Transverse colon (tissue), 4 donors: Measurements from ENCODE around the gene KIF1C. TPM values are rescaled to one million over a fixed set of nuclear protein-coding genes. Genes with fewer than 3 reads are reported as not detected.

Source experiments
- DNase-seq: peaks from one replicate; pipeline ENCODE4 v3.0.0-alpha.2; 2019
- H3K27ac ChIP-seq, 4 donors: fragments of 200-600 bp; sonication (generic); 2 replicates each; pipeline ENCODE4 v1.5.1; 2016 to 2018; ENCODE audit warnings: inconsistent platforms in 4 of 4
- H3K27me3 ChIP-seq: fragments of 200-600 bp; sonication (generic); 2 replicates; pipeline ENCODE4 v1.5.1; 2017; ENCODE audit warnings: inconsistent platforms
- H3K36me3 ChIP-seq, 4 donors: fragments of 200-600 bp; sonication (generic); 2 replicates each; pipeline ENCODE4 v1.5.1; 2017 to 2019; ENCODE audit warnings: inconsistent platforms in 4 of 4
- H3K4me1 ChIP-seq, 4 donors: fragments of 200-600 bp; sonication (generic); 2 replicates each; pipeline ENCODE4 v1.5.1; 2017 to 2020; ENCODE audit warnings: inconsistent platforms in 4 of 4
- H3K4me3 ChIP-seq, 4 donors: fragments of 200-600 bp; sonication (generic); 1 replicate in 1 of 4; 2 replicates in 3 of 4; pipeline versions ENCODE4 v1.5.1 to v1.6.1; 2017 to 2019; ENCODE audit warnings: inconsistent platforms in 4 of 4
- H3K9me3 ChIP-seq, 2 donors: fragments of 200-600 bp; sonication (generic); 2 replicates each; pipeline ENCODE4 v1.5.1; 2017 to 2019; ENCODE audit warnings: inconsistent platforms in 2 of 2
- EP300 ChIP-seq: sonication (generic); formaldehyde crosslinking; IDR thresholded peaks from one replicate; pipeline ENCODE4 v1.6.1; 2017; ENCODE audit warnings: antibody characterized with exemption, low read depth
- POLR2A ChIP-seq: fragments of 450-650 bp; IDR thresholded peaks from one replicate; pipeline ENCODE4 v1.6.1; 2016; ENCODE audit warnings: antibody characterized with exemption, mild to moderate bottlenecking, moderate library complexity
- POLR2AphosphoS5 ChIP-seq, 3 donors: sonication (generic); formaldehyde crosslinking; IDR thresholded peaks; one replicate each; pipeline ENCODE4 v1.6.1; 2016; ENCODE audit warnings: antibody characterized with exemption in 3 of 3
- WGBS, 2 donors: methylation state at CpG; one replicate each; pipeline ENCODE4 v1.1.5; 2018; ENCODE audit warnings: low coverage in 1 of 2; 5-methylcytosine and 5-hydroxymethylcytosine counted together
- in situ Hi-C, 4 donors: fragments of 200-750 bp; cut with MboI; loops; one replicate each; pipeline versions ENCODE4 v1.15.0 to v1.15.1; 2017; ENCODE audit warnings: low sequenced_read_pairs in 3 of 4, low pct_ligation_motif_present in 1 of 4, low pct_unique_long_range_greater_than_20kb in 1 of 4
- intact Hi-C: fragments of 100-400 bp; cut with DNase I; formaldehyde crosslinking; loops from one replicate; pipeline ENCODE4 v1.15.1; 2023; ENCODE audit warnings: low total_unique reads
- total RNA-seq, 4 donors: library from RNA; depleted of rRNA; stranded (reverse); fragments of >200 nt; gene quantifications; one replicate each; pipeline ENCODE4 v1.1.0, GENCODE V29; 2016
- TF ChIP-seq, protein P1 (sequence below), 5 experiments: fragments of 200-600 bp in 3 of 5; fragments of 450-650 bp in 2 of 5; sonication (generic) in 3 of 5; IDR thresholded peaks; 1 replicate in 2 of 5; 2 replicates in 3 of 5; pipeline ENCODE4 v1.5.1; 2016 to 2017; ENCODE audit warnings: antibody characterized with exemption in 5 of 5, inconsistent platforms in 3 of 5, mild to moderate bottlenecking in 2 of 5, moderate library complexity in 1 of 5

The KIF1C gene
- total RNA-seq, 4 donors from 2014 or later = 106 to 125 (median 114) TPM

DNA sequence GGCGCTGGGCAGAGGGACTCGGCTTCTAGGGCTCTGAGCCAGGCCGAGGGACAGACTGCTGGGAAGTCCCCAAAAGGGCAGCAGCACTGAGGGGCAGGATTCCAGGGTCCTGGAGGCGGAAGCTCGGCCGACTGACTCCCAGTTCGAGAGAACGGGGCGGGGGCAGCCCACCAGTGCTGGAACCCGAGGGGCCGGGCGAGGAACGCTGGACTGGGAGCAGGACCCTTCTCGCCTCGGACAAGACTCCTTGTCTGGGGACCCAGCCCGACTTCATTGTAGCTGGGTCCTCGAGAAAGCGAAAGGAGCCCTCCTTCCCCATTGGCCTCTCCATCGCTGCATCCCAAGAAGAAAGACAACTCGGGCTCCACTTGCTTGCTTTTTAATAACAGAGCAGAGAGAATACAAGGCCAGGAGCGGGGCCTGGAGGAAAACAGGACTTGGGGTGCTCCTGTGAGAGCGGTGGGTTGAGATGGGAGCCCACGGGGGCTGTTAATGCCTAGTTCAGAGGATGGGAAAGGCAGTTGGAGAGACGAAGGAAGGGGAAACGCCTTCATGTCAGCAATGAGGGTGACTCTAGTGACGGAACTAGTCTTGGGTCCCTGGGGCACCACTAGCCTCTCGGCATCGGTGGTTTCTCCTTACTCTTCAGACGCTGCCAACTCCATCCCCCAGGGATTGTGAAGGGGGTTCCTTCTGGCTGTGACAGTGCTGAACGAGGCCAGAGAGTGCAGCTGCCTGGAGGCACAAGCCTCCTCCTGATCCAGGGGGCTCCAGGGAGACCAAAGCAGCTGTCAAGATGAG, 9.8 kb upstream of the KIF1C start:
- H3K4me1 ChIP-seq = peaks cover 13 to 28% (median 27%) of the 10 kb centered on the region in 4 donors
- H3K9me3 ChIP-seq = no peaks in the 10 kb centered on the region
- TF ChIP-seq POLR2A (no peak), EP300 (no peak), POLR2AphosphoS5 (IDR thresholded peaks at IDR 0.05) (no peak)
- TF ChIP-seq, protein P1, sequence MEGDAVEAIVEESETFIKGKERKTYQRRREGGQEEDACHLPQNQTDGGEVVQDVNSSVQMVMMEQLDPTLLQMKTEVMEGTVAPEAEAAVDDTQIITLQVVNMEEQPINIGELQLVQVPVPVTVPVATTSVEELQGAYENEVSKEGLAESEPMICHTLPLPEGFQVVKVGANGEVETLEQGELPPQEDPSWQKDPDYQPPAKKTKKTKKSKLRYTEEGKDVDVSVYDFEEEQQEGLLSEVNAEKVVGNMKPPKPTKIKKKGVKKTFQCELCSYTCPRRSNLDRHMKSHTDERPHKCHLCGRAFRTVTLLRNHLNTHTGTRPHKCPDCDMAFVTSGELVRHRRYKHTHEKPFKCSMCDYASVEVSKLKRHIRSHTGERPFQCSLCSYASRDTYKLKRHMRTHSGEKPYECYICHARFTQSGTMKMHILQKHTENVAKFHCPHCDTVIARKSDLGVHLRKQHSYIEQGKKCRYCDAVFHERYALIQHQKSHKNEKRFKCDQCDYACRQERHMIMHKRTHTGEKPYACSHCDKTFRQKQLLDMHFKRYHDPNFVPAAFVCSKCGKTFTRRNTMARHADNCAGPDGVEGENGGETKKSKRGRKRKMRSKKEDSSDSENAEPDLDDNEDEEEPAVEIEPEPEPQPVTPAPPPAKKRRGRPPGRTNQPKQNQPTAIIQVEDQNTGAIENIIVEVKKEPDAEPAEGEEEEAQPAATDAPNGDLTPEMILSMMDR (IDR thresholded peaks at IDR 0.05) = no peak
- intact Hi-C loops (loop anchor here (10.0 kb wide), 1 partner anchor 53 kb away; the partner anchor contains the start of gene GP1BA), in situ Hi-C loops (loop anchor here in 1 of 4 donors (5.0 kb wide), 1 partner anchor 76 kb away; no protein-coding TSS in a partner anchor)
- H3K4me3 ChIP-seq = peak overlapping the region; percentile 66 to 91 (median 84)
- H3K27me3 ChIP-seq = no peaks in the 10 kb centered on the region
- 8 to 20% methylated on average over 1 to 29 of the region's 30 CpGs for WGBS, 2 donors
- no peaks in the 10 kb centered on the region for H3K36me3 ChIP-seq
- DNase-seq = no peak
- H3K27ac ChIP-seq = peak overlapping the region; percentile 93 to 97 (median 94)

DNA sequence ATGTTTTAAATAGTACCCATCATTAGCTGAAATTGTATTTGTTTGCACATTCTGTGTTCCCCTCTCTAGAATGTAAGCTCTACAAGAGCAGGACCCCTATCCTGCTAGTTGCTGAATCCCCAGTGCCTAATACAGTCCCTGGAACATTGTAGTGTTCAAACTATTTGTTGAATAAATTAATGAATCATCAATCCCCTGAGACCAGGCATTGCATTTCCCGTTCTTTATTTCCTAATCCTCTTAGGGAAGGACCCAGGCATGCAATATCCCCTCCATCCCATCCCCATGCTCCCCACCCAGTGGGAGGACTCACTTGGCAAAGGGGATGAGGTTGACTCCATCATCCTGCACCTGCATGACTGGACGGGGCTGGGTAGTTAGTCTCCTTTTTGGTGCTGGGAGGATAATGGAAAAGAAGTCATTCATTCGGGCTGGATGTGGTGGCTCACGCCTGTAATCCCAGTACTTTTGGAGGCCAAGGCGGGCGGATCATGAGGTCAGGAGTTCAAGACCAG, 3.6 kb upstream of the KIF1C start:
- no peak overlapping the region for H3K4me3 ChIP-seq
- WGBS, 2 donors = 82 to 89% methylated on average over 1 to 6 of the region's 6 CpGs
- peaks cover 10 to 17% (median 14%) of the 10 kb centered on the region in 4 donors for H3K4me1 ChIP-seq
- no peaks in the 10 kb centered on the region for H3K36me3 ChIP-seq
- in situ Hi-C loops (no loop called here), intact Hi-C loops (no loop called here)
- H3K27ac ChIP-seq = no peak overlapping the region
- TF ChIP-seq POLR2AphosphoS5 (IDR thresholded peaks at IDR 0.05) = no peak
- TF ChIP-seq, protein P1 (IDR thresholded peaks at IDR 0.05) = no peak
- TF ChIP-seq POLR2A = no peak
- TF ChIP-seq EP300 = no peak
- DNase-seq = no peak
- no peaks in the 10 kb centered on the region for H3K9me3 ChIP-seq
- no peaks in the 10 kb centered on the region for H3K27me3 ChIP-seq

DNA sequence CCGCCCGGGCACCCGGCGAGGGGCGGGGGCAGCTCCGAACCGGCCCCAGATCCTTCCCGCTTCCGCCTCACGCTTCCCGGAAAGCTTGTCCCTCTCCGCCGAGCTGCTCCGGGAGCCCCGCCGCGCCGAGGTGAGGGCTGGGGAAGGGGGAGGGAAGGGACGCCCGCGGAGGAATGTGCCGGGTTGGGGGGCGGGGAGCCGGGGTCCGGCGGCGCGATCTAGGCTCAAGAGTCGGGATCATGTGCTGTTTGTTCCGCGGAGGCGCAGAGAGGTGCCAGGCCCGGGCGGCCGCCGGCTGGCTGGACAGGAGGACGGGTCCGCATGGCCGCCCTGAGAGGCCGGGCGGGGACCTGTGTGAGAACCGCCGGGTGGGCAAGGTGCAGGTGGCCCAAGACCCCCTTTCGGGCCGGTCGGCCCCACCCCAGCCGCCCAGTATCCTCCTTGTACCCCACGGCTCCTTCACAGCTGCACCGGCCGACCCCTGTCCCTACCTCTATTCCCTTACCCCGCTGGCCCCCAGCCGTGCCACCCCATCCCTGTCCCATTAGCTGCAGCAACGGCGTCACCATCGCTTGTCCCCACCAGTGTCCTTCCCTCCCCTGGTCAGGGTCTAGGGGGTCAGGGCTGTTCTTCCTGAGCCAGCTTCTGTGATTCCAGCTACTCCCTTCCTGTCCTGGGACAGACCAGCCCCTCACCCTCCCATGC, 429 bp downstream of the KIF1C start:
- intact Hi-C loops = no loop called here

More for the DNA sequence above, 429 bp downstream of the KIF1C start:
- Histone ChIP-seq H3K4me3 (peak overlapping the region; percentile 80 to 97 (median 90)), H3K4me1 (peaks cover 17 to 29% (median 26%) of the 10 kb centered on the region in 4 donors), H3K27me3 (no peaks in the 10 kb centered on the region), H3K9me3 (no peaks in the 10 kb centered on the region), H3K36me3 (peaks cover 0 to 16% (median 1%) of the 10 kb centered on the region in 4 donors), H3K27ac (peak overlapping the region; percentile 92 to 96 (median 94))
- TF ChIP-seq POLR2A (peak; percentile 5), POLR2AphosphoS5 (IDR thresholded peaks at IDR 0.05) (peak in 1 of 3 donors; percentile 9)
- TF ChIP-seq, protein P1 (IDR thresholded peaks at IDR 0.05) = no peak
- in situ Hi-C loops = no loop called here
- WGBS, 2 donors = 1% methylated on average over 31 of the region's 55 CpGs; no CpG with 5 or more reads in 1 of the 2 donors
- DNase-seq = peak; percentile 23
